NCI-H2107 treated with DMSO at 0.1 percent for 48 hours (cell line): ENCODE results near the gene SLC7A8.
"Not testable (repeated sequence)": the region's sequence is repeated elsewhere in the genome, so short reads cannot be mapped to it uniquely, and the experiment has no call there.

Experiments used
- DNase-seq: peaks from one replicate; lab custom pipeline; 2025; ENCODE audit not compliant: unreplicated experiment; lab: John Stamatoyannopoulos, UW

Gene SLC7A8

GRCh38 chr14:23183479-23183878 is at the start of gene SLC7A8:
TSS of gene SLC7A8 (minus strand) at chr14:23183660. CDS start at chr14:23182914, 746 bp downstream.
- DNase-seq: peak; percentile 35

GRCh38 chr14:23232241-23232808 is 48.9 kb upstream of the SLC7A8 start:
- DNase-seq: not testable (repeated sequence)

- DNase-seq: no peak
Observed at GRCh38 chr14:23228812-23229211, 45.4 kb upstream of the SLC7A8 start.

GRCh38 chr14:23227566-23227965 is 44.1 kb upstream of the SLC7A8 start:
- DNase-seq: no peak

GRCh38 chr14:23224958-23225357 is 41.5 kb upstream of the SLC7A8 start:
- DNase-seq: not testable (repeated sequence)

- no peak for DNase-seq
Observed at GRCh38 chr14:23219075-23219474, 35.6 kb upstream of the SLC7A8 start.

- no peak for DNase-seq
Observed at GRCh38 chr14:23217032-23218020, 33.9 kb upstream of the SLC7A8 start.

- no peak for DNase-seq
Observed at GRCh38 chr14:23215421-23215820, 32.0 kb upstream of the SLC7A8 start.

- no peak for DNase-seq
Observed at GRCh38 chr14:23209651-23210423, 26.4 kb upstream of the SLC7A8 start.

GRCh38 chr14:23208324-23208723 is 24.9 kb upstream of the SLC7A8 start:
- no peak for DNase-seq

GRCh38 chr14:23207146-23207540 is 23.7 kb upstream of the SLC7A8 start:
- no peak for DNase-seq

- DNase-seq: no peak
Observed at GRCh38 chr14:23206422-23207145, 23.1 kb upstream of the SLC7A8 start.

GRCh38 chr14:23202001-23202400 is 18.5 kb upstream of the SLC7A8 start:
- DNase-seq: no peak

- DNase-seq: not testable (repeated sequence)
Observed at GRCh38 chr14:23199141-23199540, 15.7 kb upstream of the SLC7A8 start.

- not testable (repeated sequence) for DNase-seq
Observed at GRCh38 chr14:23196487-23196886, 13.0 kb upstream of the SLC7A8 start.

- no peak for DNase-seq
Observed at GRCh38 chr14:23195552-23196101, 12.2 kb upstream of the SLC7A8 start.

GRCh38 chr14:23193432-23193831 is 10.0 kb upstream of the SLC7A8 start:
- no peak for DNase-seq

- no peak for DNase-seq
Observed at GRCh38 chr14:23187925-23188324, 4.5 kb upstream of the SLC7A8 start.

- DNase-seq: peak; percentile 41
Observed at GRCh38 chr14:23186913-23187654, 3.6 kb upstream of the SLC7A8 start.

- DNase-seq: no peak
Observed at GRCh38 chr14:23185063-23185462, 1.6 kb upstream of the SLC7A8 start.
